ENCODE results near the gene ELOA.

GRCh38 chr1:23790696-23791515 is 47.6 kb downstream of the ELOA start, which contains the start of gene LYPLA2:
- TF ChIP-seq CTCF (IDR thresholded peaks at IDR 0.05) (no peak), POLR2A (IDR thresholded peaks at IDR 0.05) (no peak)

Measured in Peyer's patch (tissue), 4 donors.